OCI-LY3 (cell line): Measurements from ENCODE around the gene ANKH.

Experiments
- EZH2phosphoT487 ChIP-seq: fragments of 200-600 bp; shearing (Covaris generic); IDR thresholded peaks from 2 replicates; pipeline ENCODE4 v1.6.1; 2018; ENCODE audit warnings: antibody characterized with exemption, mixed run types, low read depth
- TF ChIP-seq, protein P1 (sequence below): fragments of 200-600, 300-600 bp; sonication (generic); IDR thresholded peaks from 2 replicates; pipeline ENCODE4 v1.5.1; 2014; ENCODE audit warnings: antibody characterized with exemption, low read length, low read depth

DNA sequence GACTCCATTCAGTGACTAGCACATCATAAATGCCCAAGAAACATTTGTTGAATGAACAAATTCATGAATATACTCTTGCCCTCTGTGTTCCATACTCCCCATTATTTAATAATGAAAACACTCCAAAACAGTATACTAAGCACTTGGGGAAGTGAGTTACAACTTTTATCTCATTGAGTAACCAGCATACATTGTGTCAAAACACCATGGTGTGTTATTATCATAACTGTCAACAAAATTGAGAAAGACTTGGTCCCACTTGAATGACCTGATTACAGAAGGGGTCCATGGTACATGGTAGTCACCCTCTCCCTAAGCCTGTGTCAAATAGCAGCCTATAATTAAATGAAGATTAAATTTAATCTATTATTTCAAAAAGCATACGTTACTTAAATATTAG is 16.2 kb downstream of the ANKH start:
- TF ChIP-seq, protein P1, sequence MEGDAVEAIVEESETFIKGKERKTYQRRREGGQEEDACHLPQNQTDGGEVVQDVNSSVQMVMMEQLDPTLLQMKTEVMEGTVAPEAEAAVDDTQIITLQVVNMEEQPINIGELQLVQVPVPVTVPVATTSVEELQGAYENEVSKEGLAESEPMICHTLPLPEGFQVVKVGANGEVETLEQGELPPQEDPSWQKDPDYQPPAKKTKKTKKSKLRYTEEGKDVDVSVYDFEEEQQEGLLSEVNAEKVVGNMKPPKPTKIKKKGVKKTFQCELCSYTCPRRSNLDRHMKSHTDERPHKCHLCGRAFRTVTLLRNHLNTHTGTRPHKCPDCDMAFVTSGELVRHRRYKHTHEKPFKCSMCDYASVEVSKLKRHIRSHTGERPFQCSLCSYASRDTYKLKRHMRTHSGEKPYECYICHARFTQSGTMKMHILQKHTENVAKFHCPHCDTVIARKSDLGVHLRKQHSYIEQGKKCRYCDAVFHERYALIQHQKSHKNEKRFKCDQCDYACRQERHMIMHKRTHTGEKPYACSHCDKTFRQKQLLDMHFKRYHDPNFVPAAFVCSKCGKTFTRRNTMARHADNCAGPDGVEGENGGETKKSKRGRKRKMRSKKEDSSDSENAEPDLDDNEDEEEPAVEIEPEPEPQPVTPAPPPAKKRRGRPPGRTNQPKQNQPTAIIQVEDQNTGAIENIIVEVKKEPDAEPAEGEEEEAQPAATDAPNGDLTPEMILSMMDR, result no peak
- TF ChIP-seq EZH2phosphoT487, result no peak
